NCI-H2107 treated with DMSO at 0.1 percent for 48 hours (cell line): ENCODE data around the gene RGS6.

ENCODE experiments used
- DNase-seq: peaks from one replicate; lab custom pipeline; 2025; ENCODE audit not compliant: unreplicated experiment; lab: John Stamatoyannopoulos, UW

RGS6 gene

GRCh38 chr14:72013721-72014345 is 81.6 kb downstream of the RGS6 start:
- no peak for DNase-seq

GRCh38 chr14:72014486-72014885 is 82.3 kb downstream of the RGS6 start:
- no peak for DNase-seq

- no peak for DNase-seq
Observed at GRCh38 chr14:72017290-72017689, 85.1 kb downstream of the RGS6 start.

GRCh38 chr14:72023128-72024042 is 91.2 kb downstream of the RGS6 start:
- DNase-seq: no peak

- DNase-seq: no peak
Observed at GRCh38 chr14:72024043-72024407, 91.8 kb downstream of the RGS6 start.

- no peak for DNase-seq
Observed at GRCh38 chr14:72024504-72024903, 92.3 kb downstream of the RGS6 start.

- no peak for DNase-seq
Observed at GRCh38 chr14:72026536-72026935, 94.3 kb downstream of the RGS6 start.

GRCh38 chr14:72027061-72027460 is 94.8 kb downstream of the RGS6 start:
- no peak for DNase-seq

GRCh38 chr14:72033365-72033764 is 101.1 kb downstream of the RGS6 start:
- DNase-seq: no peak

- no peak for DNase-seq
Observed at GRCh38 chr14:72040528-72040927, 108.3 kb downstream of the RGS6 start.

- no peak for DNase-seq
Observed at GRCh38 chr14:72045271-72045670, 113.0 kb downstream of the RGS6 start.

GRCh38 chr14:72045885-72046284 is 113.7 kb downstream of the RGS6 start:
- no peak for DNase-seq

- no peak for DNase-seq
Observed at GRCh38 chr14:72049462-72049861, 117.2 kb downstream of the RGS6 start.

GRCh38 chr14:72052356-72052755 is 120.1 kb downstream of the RGS6 start:
- no peak for DNase-seq

GRCh38 chr14:72053651-72054050 is 121.4 kb downstream of the RGS6 start:
- DNase-seq: no peak

- DNase-seq: no peak
Observed at GRCh38 chr14:72054911-72055310, 122.7 kb downstream of the RGS6 start.

- DNase-seq: no peak
Observed at GRCh38 chr14:72057701-72058285, 125.6 kb downstream of the RGS6 start.

- DNase-seq: no peak
Observed at GRCh38 chr14:72060460-72060859, 128.2 kb downstream of the RGS6 start.

GRCh38 chr14:72060917-72061316 is 128.7 kb downstream of the RGS6 start:
- DNase-seq: no peak

- DNase-seq: no peak
Observed at GRCh38 chr14:72061718-72062117, 129.5 kb downstream of the RGS6 start.

- no peak for DNase-seq
Observed at GRCh38 chr14:72063761-72064282, 131.6 kb downstream of the RGS6 start.

- no peak for DNase-seq
Observed at GRCh38 chr14:72064501-72064900, 132.3 kb downstream of the RGS6 start.
